HG02623 (cell line): ENCODE results near the gene NCOA3.
"Not testable (repeated sequence)": the region's sequence is repeated elsewhere in the genome, so short reads cannot be mapped to it uniquely, and the experiment has no call there.

ENCODE experiments used
- ATAC-seq: cut with Tn5 transposase; IDR thresholded peaks from one replicate; pipeline ENCODE4 v1.9.1; 2021; ENCODE audit warnings: moderate library complexity; ENCODE audit not compliant: unreplicated experiment

NCOA3 gene

GRCh38 chr20:47500082-47500481, 1.6 kb upstream of the NCOA3 start:
- ATAC-seq = not testable (repeated sequence)

GRCh38 chr20:47500554-47500953, 1.1 kb upstream of the NCOA3 start:
- ATAC-seq = no peak

GRCh38 chr20:47501116-47501481, 588 bp upstream of the NCOA3 start:
- ATAC-seq = no peak

GRCh38 chr20:47502271-47503239, 868 bp downstream of the NCOA3 start:
- no peak for ATAC-seq

GRCh38 chr20:47503685-47504084, 2.0 kb downstream of the NCOA3 start:
- ATAC-seq = no peak

GRCh38 chr20:47506335-47506734, 4.6 kb downstream of the NCOA3 start:
- no peak for ATAC-seq

GRCh38 chr20:47506850-47507249, 5.2 kb downstream of the NCOA3 start:
- no peak for ATAC-seq

- not testable (repeated sequence) for ATAC-seq
Measured at GRCh38 chr20:47507275-47507981, 5.7 kb downstream of the NCOA3 start.

- no peak for ATAC-seq
Measured at GRCh38 chr20:47508278-47508677, 6.6 kb downstream of the NCOA3 start.

GRCh38 chr20:47509104-47509661, 7.5 kb downstream of the NCOA3 start:
- ATAC-seq = no peak

GRCh38 chr20:47509685-47510084, 8.0 kb downstream of the NCOA3 start:
- ATAC-seq = no peak

GRCh38 chr20:47515843-47516242, 14.2 kb downstream of the NCOA3 start:
- no peak for ATAC-seq

- no peak for ATAC-seq
Measured at GRCh38 chr20:47521059-47521808, 19.5 kb downstream of the NCOA3 start.

GRCh38 chr20:47524015-47524784, 22.5 kb downstream of the NCOA3 start:
- no peak for ATAC-seq

GRCh38 chr20:47527004-47527800, 25.5 kb downstream of the NCOA3 start:
- no peak for ATAC-seq

- no peak for ATAC-seq
Measured at GRCh38 chr20:47529840-47530239, 28.2 kb downstream of the NCOA3 start.

GRCh38 chr20:47531458-47531857, 29.8 kb downstream of the NCOA3 start:
- ATAC-seq = no peak

- ATAC-seq = no peak
Measured at GRCh38 chr20:47532002-47532401, 30.3 kb downstream of the NCOA3 start.

GRCh38 chr20:47533518-47534062, 31.9 kb downstream of the NCOA3 start:
- ATAC-seq = no peak
